Psoas muscle (tissue), 8 donors: ENCODE results near the gene ZFYVE19. TPM values are rescaled to one million over a fixed set of nuclear protein-coding genes. Genes with fewer than 3 reads are reported as not detected.

Experiments used
- ATAC-seq, 4 donors: fragments of 200-7000 bp; cut with Tn5 transposase; one replicate each; pipeline ENCODE4 v1.9.1; 2020; ENCODE audit warnings: moderate library complexity in 3 of 4, mild to moderate bottlenecking in 2 of 4
- DNase-seq, 2 donors: peaks; one replicate each; pipeline ENCODE4 v3.0.0-alpha.2; 2020
- H3K27ac ChIP-seq: fragments of 200-600 bp; one replicate; pipeline ENCODE4 v1.8.0; 2022
- H3K27me3 ChIP-seq, 3 donors: fragments of 200-600 bp in 1 of 3; one replicate each; pipeline versions ENCODE4 v1.6.1 to v1.8.0; 2013 to 2022; ENCODE audit warnings: low read length in 2 of 3, mild to moderate bottlenecking in 2 of 3, moderate library complexity in 1 of 3; ENCODE audit not compliant: insufficient read depth in 3 of 3
- H3K36me3 ChIP-seq, 2 donors: fragments of 200-600 bp in 1 of 2; one replicate each; pipeline versions ENCODE4 v1.6.1 to v1.8.0; 2013 to 2022; ENCODE audit warnings: low read depth in 1 of 2, mild to moderate bottlenecking in 1 of 2, moderate library complexity in 1 of 2; ENCODE audit not compliant: insufficient read depth in 1 of 2
- H3K4me1 ChIP-seq: fragments of 200-600 bp; one replicate; pipeline ENCODE4 v1.8.0; 2022
- H3K4me3 ChIP-seq: fragments of 200-600 bp; one replicate; pipeline ENCODE4 v1.8.0; 2022; ENCODE audit warnings: mild to moderate bottlenecking
- H3K9me3 ChIP-seq: fragments of 200-600 bp; one replicate; pipeline ENCODE4 v1.8.0; 2022
- CTCF ChIP-seq: fragments of 200-600 bp; IDR thresholded peaks from one replicate; pipeline ENCODE4 v1.8.0; 2022; ENCODE audit warnings: antibody characterized with exemption
- WGBS, 3 donors: extraction: QIAGEN DNeasy Blood & Tissue Kit; methylation state at CpG; one replicate each; pipeline versions ENCODE4 v1.1.6 to v1.1.7; 2013; 5-methylcytosine and 5-hydroxymethylcytosine counted together
- intact Hi-C, 2 donors: fragments of 100-400 bp; cut with DNase I; formaldehyde crosslinking; loops; one replicate each; pipeline versions ENCODE4 v1.11.0 to v1.14.2; 2022
- polyA plus RNA-seq, 3 donors: library from polyadenylated mRNA; stranded (reverse); fragments of 200-250 nt; gene quantifications; one replicate each; pipeline ENCODE4 v1.2.3, GENCODE V29; 2013
- total RNA-seq, 4 donors: library from RNA; stranded (reverse); fragmentation: NEBNext Ultra II Directional in 2 of 4; extraction: Animal tissue kit (Norgen Biotek cat#: 25700) in 2 of 4; gene quantifications; one replicate each; pipeline versions ENCODE4 v1.2.1 to v1.2.4, GENCODE V29; 2021 to 2023
- donor health status: healthy with polysubstance abuse.
- donor health status: DM: no; HTN: no; CAD: no; lungs with moderate emphysema.
- donor health status: Bipolar disorder and iron deficiency.
- donor health status: healthy.
- donor health status: DM: yes; HTN: yes; CAD: no.
- donor health status: DM: no; HTN: no; CAD: no.
- donor health status: DM: no; HTN: no; CAD: no.
- donor health status: DM: yes; HTN: yes; CAD: no.

The ZFYVE19 gene
- total and polyA plus RNA-seq, 7 donors = 9.1 to 31.5 (median 12.4) TPM

DNA sequence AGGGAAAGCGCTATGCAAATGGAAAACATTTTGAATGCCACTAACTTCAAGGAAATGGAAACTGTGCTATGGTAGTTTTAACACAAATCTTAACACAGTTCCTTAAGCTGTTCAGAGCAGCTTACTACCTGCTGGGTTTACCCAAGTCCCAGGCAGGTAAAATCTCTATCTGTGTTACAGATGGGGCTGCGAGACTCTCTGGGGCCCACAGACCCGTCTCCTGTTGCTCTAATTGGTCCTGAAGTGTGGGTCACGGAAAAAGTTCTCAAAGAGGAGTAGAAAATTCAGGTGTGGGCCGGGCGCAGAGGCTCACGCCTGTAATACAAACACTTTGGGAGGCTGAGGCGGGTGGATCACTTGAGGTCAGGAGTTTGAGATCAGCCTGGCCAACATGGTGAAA lies 16.9 kb upstream of the ZFYVE19 start:
- H3K27ac ChIP-seq = peak overlapping the region; percentile 58
- intact Hi-C loops = loop anchor here (10.0 kb wide), 2 partner anchors 55 to 205 kb away; partner anchors contain the start of gene SPINT1 (in 2 of the 2)

GRCh38 chr15:40790718-40791117 lies 16.2 kb upstream of the ZFYVE19 start:
- no peak for TF ChIP-seq CTCF
- Histone ChIP-seq H3K9me3 (no peaks in the 10 kb centered on the region), H3K36me3 (peaks cover 0 to 8% of the 10 kb centered on the region in 2 donors), H3K4me1 (peaks cover 24% of the 10 kb centered on the region), H3K27ac (peak overlapping the region; percentile 58), H3K27me3 (no peaks in the 10 kb centered on the region), H3K4me3 (no peak overlapping the region)
- intact Hi-C loops = no loop called here
- DNase-seq = no peak
- WGBS, 3 donors = 61 to 79% (median 63%) methylated on average over 3 of the region's 3 CpGs
- ATAC-seq = peak in 2 of 4 donors; percentile 5 to 11

More for the DNA sequence above, 16.9 kb upstream of the ZFYVE19 start:
- H3K4me1 ChIP-seq = peaks cover 24% of the 10 kb centered on the region
- no peak for TF ChIP-seq CTCF
- peaks cover 0 to 8% of the 10 kb centered on the region in 2 donors for H3K36me3 ChIP-seq
- 71 to 95% (median 82%) methylated on average over 8 of the region's 8 CpGs for WGBS, 3 donors
- ATAC-seq (peak in 3 of 4 donors; percentile 17 to 63 (median 32)), DNase-seq (peak in 1 of 2 donors; percentile 28)
- H3K27me3 ChIP-seq = no peaks in the 10 kb centered on the region
- H3K4me3 ChIP-seq = no peak overlapping the region
- no peaks in the 10 kb centered on the region for H3K9me3 ChIP-seq

- no peak for TF ChIP-seq CTCF
- Histone ChIP-seq H3K4me3 (no peak overlapping the region), H3K9me3 (no peaks in the 10 kb centered on the region), H3K36me3 (peaks cover 0 to 8% of the 10 kb centered on the region in 2 donors), H3K27ac (no peak overlapping the region), H3K4me1 (peaks cover 20% of the 10 kb centered on the region), H3K27me3 (no peaks in the 10 kb centered on the region)
- 85 to 99% (median 94%) methylated on average over 3 of the region's 3 CpGs for WGBS, 3 donors
- ATAC-seq = no peak
- intact Hi-C loops = no loop called here
- DNase-seq = no peak
These were observed 14.5 kb upstream of the ZFYVE19 start for GRCh38 chr15:40792394-40792793.

- DNase-seq = peak; percentile 36 to 58
- Histone ChIP-seq H3K4me3 (no peak overlapping the region), H3K27ac (no peak overlapping the region), H3K9me3 (no peaks in the 10 kb centered on the region), H3K36me3 (peaks cover 0 to 8% of the 10 kb centered on the region in 2 donors), H3K4me1 (peaks cover 13% of the 10 kb centered on the region), H3K27me3 (no peaks in the 10 kb centered on the region)
- no peak for TF ChIP-seq CTCF
- 70 to 75% (median 74%) methylated on average over 9 of the region's 9 CpGs for WGBS, 3 donors
- peak in 3 of 4 donors; percentile 58 to 62 (median 59) for ATAC-seq
- intact Hi-C loops = no loop called here
These were observed 13.5 kb upstream of the ZFYVE19 start for GRCh38 chr15:40793216-40793989.
